HG03521 (cell line): ENCODE results near the gene ECM1.

ENCODE experiments used
- ATAC-seq: cut with Tn5 transposase; IDR thresholded peaks from one replicate; pipeline ENCODE4 v1.9.1; 2021; ENCODE audit warnings: mild to moderate bottlenecking, moderate library complexity; ENCODE audit not compliant: unreplicated experiment

The ECM1 gene

GRCh38 chr1:150507912-150508864, at the start of gene ECM1:
TSS of gene ECM1 (plus strand) at chr1:150508109. CDS start at chr1:150508210, 101 bp downstream.
- ATAC-seq: no peak

- no peak for ATAC-seq
Measured at GRCh38 chr1:150464422-150464826, 43.5 kb upstream of the ECM1 start.

DNA sequence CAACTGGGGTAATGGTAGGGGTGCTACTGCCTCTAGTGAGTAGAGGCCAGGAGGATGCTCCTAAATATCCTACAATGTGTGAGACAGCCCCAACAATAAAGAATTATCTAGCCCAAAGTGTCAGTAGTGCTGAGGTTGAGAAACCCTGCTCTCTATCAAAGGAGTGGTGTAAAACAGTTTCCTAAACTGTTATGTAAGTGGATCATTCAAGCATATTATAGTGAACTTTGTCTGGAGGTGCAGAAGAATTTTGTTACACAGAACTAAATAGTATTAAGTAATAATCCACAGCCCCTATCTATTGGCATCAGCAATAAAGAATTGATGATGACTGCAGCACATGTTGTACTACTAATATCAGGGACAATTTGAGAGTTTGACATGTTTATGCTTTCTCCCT, 40.9 kb upstream of the ECM1 start:
- no peak for ATAC-seq

- no peak for ATAC-seq
Measured at GRCh38 chr1:150469291-150469690, 38.6 kb upstream of the ECM1 start.

- ATAC-seq: no peak
Measured at GRCh38 chr1:150472601-150473200, 35.2 kb upstream of the ECM1 start.

DNA sequence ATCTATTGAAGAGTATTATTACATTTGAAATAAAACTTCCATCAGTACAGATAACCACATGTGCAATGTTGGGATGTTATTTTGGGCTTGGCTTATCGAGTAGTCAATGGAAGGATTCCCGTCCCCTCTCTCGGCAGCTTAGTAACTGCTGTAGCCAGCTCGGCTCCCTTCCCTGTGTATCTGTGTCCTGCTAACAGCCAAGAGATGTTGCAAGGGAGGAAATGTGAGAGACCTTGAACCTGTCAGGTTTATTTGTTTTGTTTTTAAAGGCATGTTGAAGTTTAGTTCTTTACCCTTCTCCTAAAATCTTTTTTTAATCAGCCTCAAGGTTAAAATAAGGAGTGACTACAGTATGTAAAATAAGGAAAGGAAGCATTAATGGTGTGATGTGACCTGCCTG, 34.2 kb upstream of the ECM1 start:
- no peak for ATAC-seq

- no peak for ATAC-seq
Measured at GRCh38 chr1:150474869-150475268, 33.0 kb upstream of the ECM1 start.

GRCh38 chr1:150476754-150477153, 31.2 kb upstream of the ECM1 start:
- no peak for ATAC-seq

GRCh38 chr1:150477320-150477719, 30.6 kb upstream of the ECM1 start:
- ATAC-seq: no peak

DNA sequence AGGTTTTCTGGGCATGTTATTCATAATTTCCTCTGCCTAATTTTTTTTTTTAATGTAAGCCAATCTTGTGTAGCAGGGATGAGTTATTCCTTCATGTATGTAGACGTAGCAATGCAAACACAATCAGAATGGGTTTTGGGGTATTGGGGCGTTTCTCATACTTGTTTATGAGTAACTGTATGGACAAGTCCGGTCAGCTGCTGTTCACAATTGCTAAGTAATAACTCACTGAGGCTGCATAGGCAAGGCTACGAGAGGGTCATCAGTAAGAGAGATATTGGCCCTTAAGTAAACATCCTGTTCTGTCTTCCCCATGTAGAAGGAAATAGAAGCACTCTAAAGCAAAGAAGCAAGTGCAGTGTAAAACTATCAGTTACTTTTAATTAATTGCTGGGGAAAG, 30.2 kb upstream of the ECM1 start:
- no peak for ATAC-seq

DNA sequence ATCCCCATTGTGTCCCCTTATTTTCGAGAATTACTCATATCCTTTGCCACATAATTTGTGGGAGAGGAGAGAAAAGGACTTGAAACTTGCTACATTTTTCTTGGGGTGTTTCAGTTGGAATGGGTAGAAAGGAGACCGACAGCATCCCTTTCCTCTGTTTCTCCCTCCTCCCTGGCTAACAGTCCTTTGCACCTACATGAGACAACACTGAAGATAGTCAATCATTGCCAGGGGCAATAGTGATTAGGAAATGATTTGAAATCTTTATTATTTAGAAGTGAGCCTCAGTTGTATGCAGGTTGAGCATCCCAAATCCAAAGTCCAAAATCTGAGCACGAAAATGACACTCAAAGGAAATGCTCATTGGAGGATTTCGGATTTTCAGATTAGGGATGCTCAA, 28.5 kb upstream of the ECM1 start:
- no peak for ATAC-seq

DNA sequence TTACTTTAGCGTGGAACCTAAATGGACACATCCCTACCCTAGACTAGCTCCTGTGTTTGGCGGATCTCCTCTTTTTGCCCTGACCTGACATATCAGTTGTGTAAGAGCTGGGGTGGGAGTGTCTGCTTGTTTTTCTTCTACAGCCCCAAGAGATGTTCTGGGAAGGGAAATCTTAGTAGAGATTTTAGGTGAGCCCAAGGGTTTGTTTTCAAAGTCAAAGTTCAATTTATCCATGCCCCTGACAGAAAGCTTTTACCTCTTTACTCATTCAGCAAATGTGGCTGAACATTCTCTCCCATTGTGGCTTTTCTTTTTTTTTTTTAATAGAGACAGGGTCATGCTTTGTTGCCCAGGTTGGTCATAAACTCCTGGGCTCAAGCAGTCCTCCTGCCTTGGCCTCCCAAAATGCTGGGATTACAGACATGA, 28.0 kb upstream of the ECM1 start:
- ATAC-seq: no peak

DNA sequence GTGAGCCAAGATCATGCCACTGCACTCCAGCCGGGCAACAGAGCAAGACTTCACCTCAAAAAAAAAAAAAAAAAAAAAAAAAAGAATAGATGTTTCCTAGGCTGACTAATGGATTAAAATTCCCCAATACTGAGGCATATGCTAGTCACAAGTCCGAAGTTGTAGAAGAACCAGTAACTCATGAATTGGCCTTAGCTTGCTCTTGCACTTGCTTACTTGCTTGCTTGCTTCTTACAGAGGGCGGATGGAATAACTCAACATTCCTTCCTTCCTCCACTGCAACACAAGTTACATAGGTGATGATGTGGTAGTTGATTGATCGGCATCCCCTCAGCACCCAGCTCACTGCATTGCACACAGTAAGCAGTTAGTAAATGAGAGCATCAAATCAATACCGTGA, 23.5 kb upstream of the ECM1 start:
- ATAC-seq: no peak

- no peak for ATAC-seq
Measured at GRCh38 chr1:150484861-150485260, 23.0 kb upstream of the ECM1 start.

DNA sequence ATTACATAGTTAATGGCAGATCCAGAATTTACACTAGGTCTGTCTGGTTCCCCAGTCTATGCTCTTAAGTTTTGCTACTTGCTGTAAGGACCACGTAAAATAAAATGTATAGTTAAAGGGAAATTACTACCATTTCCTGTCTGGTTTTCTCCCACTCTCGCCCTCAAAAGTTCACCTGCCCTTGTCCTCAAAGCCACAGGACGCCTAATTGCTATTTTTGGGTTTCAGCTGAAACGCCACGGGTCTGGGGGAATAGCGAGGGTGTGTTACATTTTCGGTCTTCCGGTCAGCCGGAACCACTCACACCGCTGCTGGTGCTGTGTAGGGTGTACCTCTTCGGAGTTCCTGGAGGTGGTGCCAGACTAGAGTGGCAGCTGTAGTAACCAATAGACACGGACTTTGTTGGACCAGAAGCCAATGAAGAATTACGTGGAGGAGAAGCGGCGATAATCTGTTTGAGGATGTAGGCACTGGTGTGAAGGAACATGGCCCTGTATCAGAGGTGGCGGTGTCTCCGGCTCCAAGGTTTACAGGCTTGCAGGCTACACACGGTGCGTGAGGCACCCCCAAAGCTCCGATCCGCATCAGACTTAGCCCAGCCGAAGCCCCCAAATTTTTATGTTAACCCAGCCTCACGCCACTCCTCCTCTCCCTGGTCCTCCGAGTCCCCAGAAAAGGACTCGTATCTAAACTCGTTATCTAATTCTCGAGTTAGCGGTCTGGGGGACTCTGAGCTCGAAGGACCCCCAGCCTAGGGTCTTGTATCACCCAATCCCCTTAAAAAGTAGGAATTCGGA, 20.7 kb upstream of the ECM1 start, which contains the start of gene TARS2:
TARS2 (plus strand) TSS at position 454 of the 797 bp plus-strand sequence; CDS start at position 486, 32 bp downstream.
- ATAC-seq: peak; percentile 98

- no peak for ATAC-seq
Measured at GRCh38 chr1:150487763-150488115, 20.2 kb upstream of the ECM1 start.

DNA sequence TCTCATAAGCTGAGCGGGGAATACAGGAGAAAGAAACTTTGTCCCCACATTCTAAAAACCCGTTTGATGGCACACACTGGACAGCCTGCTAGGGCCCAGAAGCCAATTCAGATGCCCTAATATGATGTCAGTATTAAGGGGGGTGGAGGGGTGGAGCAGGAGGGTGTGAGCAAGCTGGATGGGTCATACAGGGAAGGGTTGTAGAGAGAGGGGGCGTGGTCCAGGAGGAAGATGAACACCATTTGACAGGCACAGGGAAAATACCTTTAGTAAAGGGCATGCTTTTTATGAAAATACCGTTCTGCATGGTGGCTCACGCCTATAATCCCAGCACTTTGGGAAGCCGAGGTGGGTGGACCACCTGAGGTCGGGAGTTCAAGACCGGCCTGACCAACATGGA, 14.7 kb upstream of the ECM1 start:
- ATAC-seq: no peak

DNA sequence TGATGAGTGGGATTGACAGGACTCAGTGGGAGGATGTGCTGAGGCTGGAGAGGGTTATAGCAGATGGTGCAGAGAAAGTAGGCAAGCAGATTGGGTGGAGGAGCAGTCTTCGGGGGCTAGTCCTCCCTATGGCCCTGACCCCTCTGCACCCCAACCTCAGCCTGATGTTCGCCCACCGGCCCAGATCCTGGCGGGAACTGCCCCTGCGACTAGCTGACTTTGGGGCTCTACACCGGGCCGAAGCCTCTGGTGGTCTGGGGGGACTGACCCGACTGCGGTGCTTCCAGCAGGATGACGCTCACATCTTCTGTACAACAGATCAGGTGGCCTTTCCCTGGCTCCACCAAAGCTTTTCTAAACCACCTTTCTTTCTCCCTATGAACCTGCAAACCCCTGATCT, 9.6 kb upstream of the ECM1 start:
- ATAC-seq: no peak

DNA sequence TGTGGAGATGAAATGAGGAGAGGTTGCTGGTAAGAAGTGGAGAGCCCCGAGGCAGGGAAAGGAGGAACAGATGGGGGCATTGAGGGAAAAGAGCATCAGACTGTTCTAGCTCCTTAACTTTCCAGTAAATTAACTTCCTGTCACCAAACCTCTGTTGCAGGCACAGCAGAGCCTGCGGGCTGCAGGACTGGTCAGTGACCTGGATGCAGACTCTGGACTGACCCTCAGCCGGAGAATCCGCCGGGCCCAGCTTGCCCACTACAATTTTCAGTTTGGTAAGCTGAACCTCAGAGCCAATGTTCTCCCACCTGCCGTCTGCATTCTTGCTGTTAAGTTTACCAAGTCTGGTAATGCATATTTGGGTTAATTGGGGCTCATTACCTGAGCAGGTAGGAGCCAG, 2.5 kb upstream of the ECM1 start:
- no peak for ATAC-seq

- no peak for ATAC-seq
Measured at GRCh38 chr1:150508982-150509381, 1.1 kb downstream of the ECM1 start.

- ATAC-seq: no peak
Measured at GRCh38 chr1:150511551-150511950, 3.6 kb downstream of the ECM1 start.
